Measurements from ENCODE around the gene MARF1. TPM values are rescaled to one million over a fixed set of nuclear protein-coding genes. Genes with fewer than 3 reads are reported as not detected.

The MARF1 gene
- total RNA-seq, 1 experiment from 2014 or later = 59.4 TPM

DNA sequence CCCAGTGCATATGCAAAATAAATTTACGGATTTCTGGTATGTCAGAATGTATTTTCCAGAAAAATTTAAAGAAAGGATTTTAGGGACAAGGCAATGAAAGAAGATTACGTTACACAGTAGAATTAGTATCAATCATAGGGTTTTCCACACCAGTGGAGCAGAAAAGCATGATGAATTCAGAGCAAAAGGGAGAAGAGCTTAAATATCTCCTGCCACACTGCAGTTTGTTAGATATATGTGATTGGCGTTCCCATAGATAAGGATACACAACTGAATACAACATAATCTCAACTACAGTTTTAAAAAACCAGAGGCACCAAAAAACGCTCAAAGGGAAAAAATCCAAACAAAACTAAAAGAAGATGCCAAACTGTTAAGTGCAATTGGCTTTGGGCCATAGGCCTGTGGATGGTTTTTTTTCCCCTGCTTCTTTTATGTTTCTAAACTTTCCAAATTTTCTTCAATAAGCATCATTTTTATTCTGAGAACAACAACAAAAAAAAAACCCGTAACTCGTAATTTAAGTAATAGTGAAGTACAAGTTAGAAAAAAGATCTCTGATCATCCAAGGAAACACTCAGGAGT is 22.3 kb downstream of the MARF1 start:
- no peak overlapping the region for H3K4me3 ChIP-seq (replicated peaks in 1 of 2; ENCODE audit: low read depth in 1 of 2, low read length in 2 of 2)
- CTCF ChIA-PET = no interaction called here
- peaks cover 0 to 10% of the 10 kb centered on the region in 2 experiments; a peak in 2 of 4 replicates for H3K4me1 ChIP-seq (ENCODE audit: control insufficient read depth in 1 of 2, insufficient read depth in 2 of 2, low read length in 2 of 2)
- RAD21 ChIA-PET (ENCODE audit: low non-redundant PET in 1 of 2, low total read pairs in 2 of 2, uncharacterized antibody in 2 of 2, unreplicated experiment in 2 of 2) = no interaction called here
- H3K9me3 ChIP-seq (ENCODE audit: control insufficient read depth in 1 of 2, insufficient read depth in 1 of 2, low read depth in 1 of 2, low read length in 2 of 2) = no peaks in the 10 kb centered on the region
- H2AFZ ChIP-seq (ENCODE audit: low read depth, low read length, poor library complexity, severe bottlenecking) = no peak overlapping the region
- TF ChIP-seq, protein P1, sequence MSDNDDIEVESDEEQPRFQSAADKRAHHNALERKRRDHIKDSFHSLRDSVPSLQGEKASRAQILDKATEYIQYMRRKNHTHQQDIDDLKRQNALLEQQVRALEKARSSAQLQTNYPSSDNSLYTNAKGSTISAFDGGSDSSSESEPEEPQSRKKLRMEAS (IDR thresholded peaks at IDR 0.05) = no peak
- TF ChIP-seq EGR1 (IDR thresholded peaks at IDR 0.05; ENCODE audit: low read depth) = no peak
- TF ChIP-seq TCF7L2 (IDR thresholded peaks at IDR 0.05; ENCODE audit: borderline replicate concordance, extremely low read depth, insufficient read depth, insufficient read length) = no peak
- TF ChIP-seq ZFX (IDR thresholded peaks at IDR 0.05) = no peak
- TF ChIP-seq YY1 (IDR thresholded peaks at IDR 0.05; ENCODE audit: extremely low read depth, insufficient replicate concordance, low read depth, low read length) = no peak
- TF ChIP-seq SRF (IDR thresholded peaks at IDR 0.05; ENCODE audit: low read depth) = no peak
- H3K27me3 ChIP-seq (ENCODE audit: insufficient read depth, low read length) = no peaks in the 10 kb centered on the region
- ATAC-seq (no peak), DNase-seq (ENCODE audit: low read depth, low spot score) (no peak)
- no peak overlapping the region for H3K27ac ChIP-seq (ENCODE audit: low read depth, low read length)
- no TSS peak for BruUV-seq (replicated peaks)
- no peaks in the 10 kb centered on the region for H4K20me1 ChIP-seq (ENCODE audit: insufficient read depth)
- no peaks in the 10 kb centered on the region for H3K79me2 ChIP-seq (ENCODE audit: insufficient read depth, low read length)
- intact Hi-C loops (cut with micrococcal nuclease) = no loop called here
- no peak overlapping the region for H3K4me2 ChIP-seq (ENCODE audit: low read length)
- no peaks in the 10 kb centered on the region for H3K9me2 ChIP-seq (ENCODE audit: insufficient read depth)
- H3K9ac ChIP-seq (ENCODE audit: low read length) = no peak overlapping the region
- peaks cover 29 to 39% of the 10 kb centered on the region in 2 experiments for H3K36me3 ChIP-seq (ENCODE audit: control insufficient read depth in 1 of 2, insufficient read depth in 2 of 2, low read length in 2 of 2)
- POLR2A ChIA-PET = no interaction called here

DNA sequence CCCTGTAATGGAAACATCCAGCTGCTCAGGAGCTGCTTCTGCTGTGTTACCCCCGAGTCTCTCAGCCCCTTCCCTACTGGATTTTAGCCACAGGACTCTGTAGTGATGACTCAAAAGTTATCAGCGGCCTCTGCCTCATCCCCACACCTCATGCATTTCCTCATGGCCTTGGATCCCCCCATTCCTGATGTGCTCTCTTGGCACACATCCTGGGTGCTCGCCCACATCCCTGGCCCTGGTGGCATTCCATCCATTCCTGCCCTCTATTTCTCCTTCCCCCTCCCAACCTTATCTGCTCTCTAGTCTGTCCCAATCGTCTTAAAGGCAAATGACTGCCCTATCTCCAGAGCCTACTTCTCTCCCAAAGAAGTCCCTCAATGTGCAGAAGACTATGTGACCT is 24.6 kb downstream of the MARF1 start:
- Histone ChIP-seq H3K9me3 (ENCODE audit: control insufficient read depth in 1 of 2, insufficient read depth in 1 of 2, low read depth in 1 of 2, low read length in 2 of 2) (no peaks in the 10 kb centered on the region), H3K79me2 (ENCODE audit: insufficient read depth, low read length) (no peaks in the 10 kb centered on the region), H3K9me2 (ENCODE audit: insufficient read depth) (no peaks in the 10 kb centered on the region), H2AFZ (ENCODE audit: low read depth, low read length, poor library complexity, severe bottlenecking) (no peak overlapping the region), H3K4me2 (ENCODE audit: low read length) (no peak overlapping the region), H3K4me3 (replicated peaks in 1 of 2; ENCODE audit: low read depth in 1 of 2, low read length in 2 of 2) (no peak overlapping the region), H3K36me3 (ENCODE audit: control insufficient read depth in 1 of 2, insufficient read depth in 2 of 2, low read length in 2 of 2) (peaks cover 20 to 27% of the 10 kb centered on the region in 2 experiments), H3K4me1 (ENCODE audit: control insufficient read depth in 1 of 2, insufficient read depth in 2 of 2, low read length in 2 of 2) (peaks cover 10 to 29% of the 10 kb centered on the region in 2 experiments), H3K27me3 (ENCODE audit: insufficient read depth, low read length) (no peaks in the 10 kb centered on the region), H3K9ac (ENCODE audit: low read length) (no peak overlapping the region), H3K27ac (ENCODE audit: low read depth, low read length) (no peak overlapping the region), H4K20me1 (ENCODE audit: insufficient read depth) (no peaks in the 10 kb centered on the region)
- ATAC-seq (no peak), DNase-seq (ENCODE audit: low read depth, low spot score) (no peak)
- CTCF ChIA-PET = no interaction called here
- POLR2A ChIA-PET = no interaction called here
- no TSS peak for BruUV-seq (replicated peaks)
- intact Hi-C loops (cut with micrococcal nuclease) = no loop called here
- RAD21 ChIA-PET (ENCODE audit: low non-redundant PET in 1 of 2, low total read pairs in 2 of 2, uncharacterized antibody in 2 of 2, unreplicated experiment in 2 of 2) = no interaction called here
- TF ChIP-seq TCF7L2 (IDR thresholded peaks at IDR 0.05; ENCODE audit: borderline replicate concordance, extremely low read depth, insufficient read depth, insufficient read length) (no peak), SRF (IDR thresholded peaks at IDR 0.05; ENCODE audit: low read depth) (no peak), ZFX (IDR thresholded peaks at IDR 0.05) (no peak), SP1 (IDR thresholded peaks at IDR 0.05; ENCODE audit: low read depth) (no peak), REST (IDR thresholded peaks at IDR 0.05; ENCODE audit: low read depth) (no peak), SIN3A (IDR thresholded peaks at IDR 0.05; ENCODE audit: low read depth) (no peak), EZH2 (IDR thresholded peaks at IDR 0.05) (no peak), POLR2AphosphoS5 (IDR thresholded peaks at IDR 0.05; ENCODE audit: low read depth, low read length) (no peak), JUND (IDR thresholded peaks at IDR 0.05) (no peak), CEBPB (IDR thresholded peaks at IDR 0.05; ENCODE audit: low read depth) (no peak), ZNF274 (IDR thresholded peaks at IDR 0.05; ENCODE audit: low read depth, low read length) (no peak)
- TF ChIP-seq, protein P1 (IDR thresholded peaks at IDR 0.05) = no peak
- TF ChIP-seq, protein P2, sequence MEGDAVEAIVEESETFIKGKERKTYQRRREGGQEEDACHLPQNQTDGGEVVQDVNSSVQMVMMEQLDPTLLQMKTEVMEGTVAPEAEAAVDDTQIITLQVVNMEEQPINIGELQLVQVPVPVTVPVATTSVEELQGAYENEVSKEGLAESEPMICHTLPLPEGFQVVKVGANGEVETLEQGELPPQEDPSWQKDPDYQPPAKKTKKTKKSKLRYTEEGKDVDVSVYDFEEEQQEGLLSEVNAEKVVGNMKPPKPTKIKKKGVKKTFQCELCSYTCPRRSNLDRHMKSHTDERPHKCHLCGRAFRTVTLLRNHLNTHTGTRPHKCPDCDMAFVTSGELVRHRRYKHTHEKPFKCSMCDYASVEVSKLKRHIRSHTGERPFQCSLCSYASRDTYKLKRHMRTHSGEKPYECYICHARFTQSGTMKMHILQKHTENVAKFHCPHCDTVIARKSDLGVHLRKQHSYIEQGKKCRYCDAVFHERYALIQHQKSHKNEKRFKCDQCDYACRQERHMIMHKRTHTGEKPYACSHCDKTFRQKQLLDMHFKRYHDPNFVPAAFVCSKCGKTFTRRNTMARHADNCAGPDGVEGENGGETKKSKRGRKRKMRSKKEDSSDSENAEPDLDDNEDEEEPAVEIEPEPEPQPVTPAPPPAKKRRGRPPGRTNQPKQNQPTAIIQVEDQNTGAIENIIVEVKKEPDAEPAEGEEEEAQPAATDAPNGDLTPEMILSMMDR (IDR thresholded peaks at IDR 0.05 in 2 of 3, conservative IDR thresholded peaks at IDR 0.05 in 1 of 3; ENCODE audit: borderline replicate concordance in 1 of 3, insufficient read depth in 1 of 3, low read depth in 2 of 3, low read length in 2 of 3) = no peak

Measured in HCT116 (cell line).